Measurements from ENCODE around the gene LMNA. TPM values are rescaled to one million over a fixed set of nuclear protein-coding genes. Genes with fewer than 3 reads are reported as not detected.

LMNA gene
- polyA plus RNA-seq, 1 experiment: 365 TPM

- TF ChIP-seq CTCF (IDR thresholded peaks at IDR 0.05; ENCODE audit: low read depth, low read length): no peak
- no peak overlapping the region for H3K27ac ChIP-seq (ENCODE audit: low read depth, low read length)
- no peaks in the 10 kb centered on the region for H3K9me3 ChIP-seq (ENCODE audit: control insufficient read depth, insufficient read depth, low read length)
- no peaks in the 10 kb centered on the region for H3K27me3 ChIP-seq (ENCODE audit: control insufficient read depth, insufficient read depth, low read length)
- no peak for DNase-seq (ENCODE audit: low read depth, low spot score)
- H3K4me3 ChIP-seq (ENCODE audit: low read depth, low read length): no peak overlapping the region; the same call in 1 of the 2 replicates
- CTCF ChIA-PET: interaction anchor here (0.9 to 1.0 kb wide), 2 partner anchors 30 to 65 kb away, joined by 3 read pairs; no protein-coding TSS in a partner anchor
- POLR2A ChIA-PET: interaction anchor here (0.6 to 1.9 kb wide), 2 partner anchors 53 to 54 kb away, joined by 3 to 5 read pairs; partner anchors contain the start of gene PMF1
Measured at GRCh38 chr1:156160000-156160742, 45.7 kb downstream of the LMNA start.

- Histone ChIP-seq H3K27me3 (ENCODE audit: control insufficient read depth, insufficient read depth, low read length) (no peaks in the 10 kb centered on the region), H3K4me3 (ENCODE audit: low read depth, low read length) (peak overlapping the region; percentile 52), H3K27ac (ENCODE audit: low read depth, low read length) (no peak overlapping the region), H3K9me3 (ENCODE audit: control insufficient read depth, insufficient read depth, low read length) (no peaks in the 10 kb centered on the region)
- no peak for TF ChIP-seq CTCF (IDR thresholded peaks at IDR 0.05; ENCODE audit: low read depth, low read length)
- peak; percentile 42 for DNase-seq (ENCODE audit: low read depth, low spot score)
- ChIA-PET POLR2A (interaction anchor here (0.6 to 1.9 kb wide), 4 partner anchors 10 to 55 kb away, joined by 3 to 6 read pairs (median 4); partner anchors contain the start of gene PMF1), CTCF (interaction anchor here (0.9 to 1.0 kb wide), 2 partner anchors 31 to 64 kb away, joined by 3 read pairs; no protein-coding TSS in a partner anchor)
Measured at GRCh38 chr1:156160743-156161171, 46.2 kb downstream of the LMNA start.

- CTCF ChIA-PET: interaction anchor here (0.6 kb wide), 1 partner anchor 29 kb away, joined by 3 read pairs; no protein-coding TSS in a partner anchor
- Histone ChIP-seq H3K27ac (ENCODE audit: low read depth, low read length) (no peak overlapping the region), H3K9me3 (ENCODE audit: control insufficient read depth, insufficient read depth, low read length) (no peaks in the 10 kb centered on the region), H3K27me3 (ENCODE audit: control insufficient read depth, insufficient read depth, low read length) (no peaks in the 10 kb centered on the region), H3K4me3 (ENCODE audit: low read depth, low read length) (no peak overlapping the region)
- POLR2A ChIA-PET: interaction anchor here (0.8 to 1.9 kb wide), 3 partner anchors 9 to 50 kb away, joined by 4 to 6 read pairs (median 5); partner anchors contain the start of gene PMF1
- TF ChIP-seq CTCF (IDR thresholded peaks at IDR 0.05; ENCODE audit: low read depth, low read length): no peak
- DNase-seq (ENCODE audit: low read depth, low spot score): no peak
Measured at GRCh38 chr1:156162430-156163037, 48.0 kb downstream of the LMNA start.

- no peak for TF ChIP-seq CTCF (IDR thresholded peaks at IDR 0.05; ENCODE audit: low read depth, low read length)
- Histone ChIP-seq H3K27ac (ENCODE audit: low read depth, low read length) (no peak overlapping the region), H3K9me3 (ENCODE audit: control insufficient read depth, insufficient read depth, low read length) (no peaks in the 10 kb centered on the region), H3K27me3 (ENCODE audit: control insufficient read depth, insufficient read depth, low read length) (no peaks in the 10 kb centered on the region), H3K4me3 (ENCODE audit: low read depth, low read length) (no peak overlapping the region)
- DNase-seq (ENCODE audit: low read depth, low spot score): no peak
- ChIA-PET CTCF (interaction anchor here (0.7 to 1.6 kb wide), 5 partner anchors 30 to 156 kb away, joined by 4 to 11 read pairs (median 4); partner anchors contain the start of gene SLC25A44), POLR2A (interaction anchor here (0.7 kb wide), 1 partner anchor 23 kb away, joined by 6 read pairs; no protein-coding TSS in a partner anchor)
Measured at GRCh38 chr1:156163712-156164111, 49.2 kb downstream of the LMNA start.
